H1 (cell line): Measurements from ENCODE around the gene EXOC2. TPM values are rescaled to one million over a fixed set of nuclear protein-coding genes. Genes with fewer than 3 reads are reported as not detected.
A peak's percentile ranks its signal among the peaks of the same experiment; 100 is the strongest.

Experiments
- CTCF ChIA-PET: fragments of 300-600 bp; sonication (Branson Sonifier 250); formaldehyde crosslinking; loops from one replicate; lab custom pipeline; 2021; ENCODE audit not compliant: partially characterized antibody; lab: Charles Lee
- POLR2A ChIA-PET: fragments of 300-600 bp; sonication (Branson Sonifier 250); formaldehyde crosslinking; loops from one replicate; lab custom pipeline; 2021; ENCODE audit warnings: inconsistent platforms; ENCODE audit not compliant: partially characterized antibody; lab: Charles Lee
- DNase-seq, 2 experiments: peaks; one replicate each; pipeline versions ENCODE4 v3.0.0 to v3.0.0-alpha.2; 2010 to 2022; ENCODE audit warnings: low spot score in 2 of 2, low read depth in 1 of 2, mixed read lengths in 1 of 2
- FAIRE-seq: peaks from 2 replicates; lab custom pipeline; 2011; peaks lifted over from hg19 to GRCh38; lab: Jason Lieb, UNC
- H2AFZ ChIP-seq: 2 replicates; pipeline ENCODE4 v1.8.1; 2012; ENCODE audit warnings: low read length, inconsistent platforms
- H2AK5ac ChIP-seq: 2 replicates; pipeline ENCODE4 v1.6.1; 2013; ENCODE audit warnings: low read depth, low read length
- H2BK120ac ChIP-seq: replicated peaks from 2 replicates; pipeline ENCODE3; 2013; ENCODE audit warnings: low read depth, low read length, inconsistent platforms
- H2BK12ac ChIP-seq: 2 replicates; pipeline ENCODE4 v1.6.1; 2013; ENCODE audit warnings: low read depth, low read length
- H2BK15ac ChIP-seq: 2 replicates; pipeline ENCODE4 v1.6.1; 2013; ENCODE audit warnings: low read length
- H2BK20ac ChIP-seq: 2 replicates; pipeline ENCODE4 v1.6.1; 2013; ENCODE audit warnings: low read length
- H2BK5ac ChIP-seq: 2 replicates; pipeline ENCODE4 v1.6.1; 2013; ENCODE audit warnings: low read depth, low read length
- H3K14ac ChIP-seq: 2 replicates; pipeline ENCODE4 v1.6.1; 2013; ENCODE audit warnings: inconsistent platforms; ENCODE audit not compliant: insufficient read length
- H3K18ac ChIP-seq: 2 replicates; pipeline ENCODE4 v1.6.1; 2013; ENCODE audit warnings: low read length; ENCODE audit errors: extremely low read depth
- H3K23ac ChIP-seq: 2 replicates; pipeline ENCODE4 v1.6.1; 2013; ENCODE audit warnings: inconsistent platforms; ENCODE audit not compliant: insufficient read length
- H3K23me2 ChIP-seq: 2 replicates; pipeline ENCODE4 v1.6.1; 2013; ENCODE audit warnings: low read depth, low read length
- H3K27ac ChIP-seq: 2 replicates; pipeline ENCODE4 v1.6.1; 2011; ENCODE audit warnings: low read depth, low read length, inconsistent platforms
- H3K27me3 ChIP-seq, 4 experiments: replicated peaks in 1 of 4; 1 replicate in 1 of 4; 2 replicates in 3 of 4; pipeline versions ENCODE4 v1.6.1 to v1.8.1; 2011 to 2013; ENCODE audit warnings: low read length in 3 of 4, mild to moderate bottlenecking in 3 of 4, inconsistent platforms in 2 of 4, mixed read lengths in 2 of 4, moderate library complexity in 1 of 4; ENCODE audit not compliant: control insufficient read depth in 3 of 4, insufficient read depth in 3 of 4; ENCODE audit errors: extremely low read depth in 1 of 4
- H3K36me3 ChIP-seq, 4 experiments: 2 replicates each; pipeline versions ENCODE4 v1.6.1 to v1.8.1; 2011 to 2013; ENCODE audit warnings: mild to moderate bottlenecking in 4 of 4, low read length in 3 of 4, moderate library complexity in 2 of 4, control low read depth in 1 of 4, inconsistent platforms in 1 of 4; ENCODE audit not compliant: insufficient read depth in 4 of 4, control insufficient read depth in 2 of 4
- H3K4ac ChIP-seq: replicated peaks from 2 replicates; pipeline ENCODE3; 2013; ENCODE audit warnings: low read length, low read depth, mixed read lengths, inconsistent platforms; ENCODE audit not compliant: insufficient read length
- H3K4me1 ChIP-seq, 4 experiments: replicated peaks in 1 of 4; 1 replicate in 1 of 4; 2 replicates in 3 of 4; pipeline versions ENCODE4 v1.6.1 to v1.8.1; 2011 to 2013; ENCODE audit warnings: low read length in 3 of 4, inconsistent platforms in 2 of 4, mixed read lengths in 1 of 4; ENCODE audit not compliant: insufficient read depth in 4 of 4, control insufficient read depth in 3 of 4
- H3K4me2 ChIP-seq, 2 experiments: 2 replicates each; pipeline versions ENCODE4 v1.6.1 to v1.8.1; 2011 to 2013; ENCODE audit warnings: low read depth in 2 of 2, low read length in 2 of 2, control low read depth in 1 of 2, inconsistent platforms in 1 of 2, mild to moderate bottlenecking in 1 of 2; ENCODE audit not compliant: insufficient read depth in 1 of 2
- H3K4me3 ChIP-seq, 4 experiments: fragments of 200-600, 300-600 bp in 1 of 4; sonication (generic), shearing (Covaris generic), sonication (Bioruptor Twin) in 1 of 4; 2 replicates each; pipeline versions ENCODE4 v1.5.1 to v1.8.1; 2011 to 2016; ENCODE audit warnings: low read length in 4 of 4, low read depth in 3 of 4, control low read depth in 2 of 4, inconsistent platforms in 2 of 4, mild to moderate bottlenecking in 2 of 4, mixed read lengths in 1 of 4, moderate library complexity in 1 of 4; ENCODE audit not compliant: insufficient read depth in 2 of 4; ENCODE audit errors: extremely low read depth in 1 of 4
- H3K56ac ChIP-seq: replicated peaks from 2 replicates; pipeline ENCODE3; 2013; ENCODE audit warnings: low read depth, mild to moderate bottlenecking, mixed read lengths, low read length, inconsistent platforms; ENCODE audit not compliant: insufficient read length
- H3K79me1 ChIP-seq: 2 replicates; pipeline ENCODE4 v1.6.1; 2013; ENCODE audit warnings: low read depth, low read length, control low read depth
- H3K79me2 ChIP-seq, 2 experiments: 2 replicates each; pipeline versions ENCODE4 v1.6.1 to v1.8.1; 2012 to 2013; ENCODE audit warnings: low read length in 2 of 2, mild to moderate bottlenecking in 2 of 2, inconsistent platforms in 1 of 2; ENCODE audit not compliant: insufficient read depth in 2 of 2, control insufficient read depth in 1 of 2
- H3K9ac ChIP-seq, 4 experiments: replicated peaks in 1 of 4; 1 replicate in 1 of 4; 2 replicates in 3 of 4; pipeline versions ENCODE4 v1.6.1 to v1.8.1; 2011 to 2013; ENCODE audit warnings: low read depth in 3 of 4, low read length in 3 of 4, control low read depth in 2 of 4, mild to moderate bottlenecking in 2 of 4, moderate library complexity in 2 of 4, inconsistent platforms in 1 of 4; ENCODE audit errors: extremely low read depth in 1 of 4
- H3K9me3 ChIP-seq, 2 experiments: 2 replicates each; pipeline versions ENCODE4 v1.6.1 to v1.8.1; 2012 to 2013; ENCODE audit warnings: mild to moderate bottlenecking in 2 of 2, moderate library complexity in 2 of 2, control low read depth in 1 of 2, inconsistent platforms in 1 of 2, low read depth in 1 of 2, low read length in 1 of 2, mixed read lengths in 1 of 2; ENCODE audit not compliant: insufficient read depth in 2 of 2
- H4K20me1 ChIP-seq, 2 experiments: replicated peaks in 1 of 2; 2 replicates each; pipeline versions ENCODE3 to v1.8.1; 2011 to 2013; ENCODE audit warnings: inconsistent platforms in 2 of 2, low read length in 2 of 2, mild to moderate bottlenecking in 1 of 2; ENCODE audit not compliant: insufficient read depth in 2 of 2, control insufficient read depth in 1 of 2
- H4K5ac ChIP-seq: 2 replicates; pipeline ENCODE4 v1.6.1; 2013; ENCODE audit warnings: low read length, low read depth, mixed read lengths, inconsistent platforms; ENCODE audit not compliant: insufficient read length
- H4K8ac ChIP-seq: 2 replicates; pipeline ENCODE4 v1.8.0; 2013; ENCODE audit warnings: mild to moderate bottlenecking, moderate library complexity, low read length, inconsistent platforms; ENCODE audit not compliant: insufficient read depth; ENCODE audit errors: extremely low read depth
- H4K91ac ChIP-seq: replicated peaks from 2 replicates; pipeline ENCODE3; 2013; ENCODE audit warnings: low read length, mixed read lengths, inconsistent platforms; ENCODE audit not compliant: insufficient read length
- GTF2F1 ChIP-seq: IDR thresholded peaks from 2 replicates; pipeline ENCODE4 v1.6.1; 2012; ENCODE audit warnings: low read depth, low read length, improper control_type of control experiment, borderline replicate concordance
- PHF8 ChIP-seq: fragments of 200-600 bp; sonication (generic); conservative IDR thresholded peaks from 2 replicates; pipeline ENCODE4 v1.7.1; 2012; ENCODE audit warnings: low read depth, mild to moderate bottlenecking, inconsistent platforms, low read length, moderate library complexity
- SUZ12 ChIP-seq: fragments of 200-600 bp; sonication (generic); IDR thresholded peaks from 2 replicates; pipeline ENCODE4 v1.6.1; 2012; ENCODE audit warnings: mild to moderate bottlenecking, inconsistent platforms, low read length, moderate library complexity, mixed read lengths
- TAF1 ChIP-seq: IDR thresholded peaks from 2 replicates; pipeline ENCODE4 v1.6.1; 2011; ENCODE audit warnings: mild to moderate bottlenecking, low read depth, low read length
- USF2 ChIP-seq: IDR thresholded peaks from 2 replicates; pipeline ENCODE4 v1.6.1; 2011; ENCODE audit warnings: low read length, improper control_type of control experiment
- WGBS, 2 experiments: shearing (Covaris generic) in 1 of 2; methylation state at CpG; one replicate each; pipeline versions ENCODE4 v1.1.6 to v1.1.7; 2013 to 2015; ENCODE audit warnings: low lambda C conversion rate in 2 of 2, mixed read lengths in 2 of 2, inconsistent platforms in 1 of 2, low coverage in 1 of 2, missing lambda C conversion rate in 1 of 2; ENCODE audit not compliant: insufficient replicate concordance in 2 of 2, insufficient coverage in 1 of 2, insufficient read length in 1 of 2; ENCODE audit errors: extremely low coverage in 1 of 2, missing lambda C conversion rate in 1 of 2; 5-methylcytosine and 5-hydroxymethylcytosine counted together
- polyA plus RNA-seq, 7 experiments: library from polyadenylated mRNA; depleted of rRNA in 3 of 7; stranded (reverse) in 5 of 7; unstranded in 2 of 7; fragments of >200 nt in 5 of 7; fragments of 200-250 nt in 2 of 7; gene quantifications; 1 replicate in 5 of 7; 2 replicates in 1 of 7; 4 replicates in 1 of 7; pipeline versions ENCODE4 v1.2.1 to v1.2.3, GENCODE V29; 2011 to 2013; ENCODE audit warnings: missing spikeins in 2 of 7, mixed read lengths in 2 of 7
- total RNA-seq: library from RNA; stranded (reverse); fragmentation: NEBNext Ultra II Directional; extraction: Animal tissue kit (Norgen Biotek cat#: 25700); gene quantifications from 2 replicates; pipeline ENCODE4 v1.2.1, GENCODE V29; 2021

Gene EXOC2
- total and polyA plus RNA-seq, 2 of the 8 experiments (the other 6 are each of a cell fraction or from before 2014, with no cell fraction given) = 25.5 to 44.4 TPM

GRCh38 chr6:677919-678318 lies 15.0 kb downstream of the EXOC2 start:
- TF ChIP-seq GTF2F1 = no peak
- no peak for TF ChIP-seq USF2
- no peak for TF ChIP-seq SUZ12
- TF ChIP-seq PHF8 = no peak
- no peak for TF ChIP-seq TAF1
- TF ChIP-seq, all 59 proteins: peak for 0
- no peak for DNase-seq
- H3K79me2 ChIP-seq = peaks cover 8 to 84% of the 10 kb centered on the region in 2 experiments; a peak in 3 of 4 replicates
- no peak overlapping the region for H3K56ac ChIP-seq
- H3K36me3 ChIP-seq = no peaks in the 10 kb centered on the region
- H2BK5ac ChIP-seq = no peak overlapping the region; the same call in 1 of the 2 replicates
- H4K8ac ChIP-seq = no peak overlapping the region
- 0 out of 2 replicates have a peak overlapping the region, but pooled peaks have one; percentile 70 for H2AK5ac ChIP-seq
- no peak overlapping the region for H3K23ac ChIP-seq
- H2BK120ac ChIP-seq = no peak overlapping the region
- H3K14ac ChIP-seq = no peak overlapping the region
- ChIA-PET POLR2A (interaction anchor here (2.9 kb wide), 1 partner anchor 18 kb away, joined by 12 read pairs; no protein-coding TSS in a partner anchor), CTCF (interaction anchor here (3.7 kb wide), 1 partner anchor 11 kb away, joined by 15 read pairs; no protein-coding TSS in a partner anchor)
- H4K5ac ChIP-seq = peak overlapping the region; percentile 15
- H3K79me1 ChIP-seq = no peaks in the 10 kb centered on the region
- H4K91ac ChIP-seq = no peak overlapping the region
- no peak overlapping the region for H3K4me3 ChIP-seq
- H3K23me2 ChIP-seq = no peaks in the 10 kb centered on the region; the same call in 1 of the 2 replicates
- no peak overlapping the region for H3K4me2 ChIP-seq
- no peak overlapping the region for H3K4ac ChIP-seq
- peaks cover 11 to 35% (median 25%) of the 10 kb centered on the region in 4 experiments for H3K4me1 ChIP-seq
- FAIRE-seq = no peak
- no peak overlapping the region for H3K9ac ChIP-seq
- H2AFZ ChIP-seq = no peak overlapping the region
- peak overlapping the region; percentile 15; the same call in 1 of the 2 replicates for H3K18ac ChIP-seq
- H2BK15ac ChIP-seq = no peak overlapping the region
- no peaks in the 10 kb centered on the region for H3K27me3 ChIP-seq
- no peaks in the 10 kb centered on the region for H4K20me1 ChIP-seq
- H3K9me3 ChIP-seq = no peaks in the 10 kb centered on the region
- WGBS, 2 experiments = 85% methylated on average over 4 of the region's 4 CpGs; no CpG with 5 or more reads in 1 of the 2 experiments
- no peak overlapping the region for H2BK20ac ChIP-seq
- peak overlapping the region; percentile 90 for H2BK12ac ChIP-seq
- no peak overlapping the region for H3K27ac ChIP-seq
